ENCODE results near the gene SEL1L3.

SEL1L3 gene

DNA sequence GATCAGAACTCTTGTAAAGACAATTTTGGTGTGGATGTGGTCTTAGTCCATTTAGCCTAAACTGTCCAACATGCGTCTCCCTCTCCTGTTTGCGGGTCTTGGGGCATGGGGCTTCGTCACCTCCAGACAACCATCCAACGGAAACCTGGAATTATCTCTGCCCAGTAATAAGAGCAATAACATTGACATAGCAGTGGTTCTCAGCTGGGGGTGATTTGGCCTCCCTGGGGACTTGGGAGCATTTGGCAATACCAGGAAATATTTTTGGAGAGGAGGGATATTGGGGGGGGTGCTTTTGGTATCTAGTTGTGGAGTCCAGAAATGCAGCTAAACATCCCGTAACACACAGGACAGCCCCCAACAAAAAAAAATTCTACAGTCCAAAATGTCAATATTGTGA is 47.2 kb downstream of the SEL1L3 start:
- no peak for DNase-seq

DNA sequence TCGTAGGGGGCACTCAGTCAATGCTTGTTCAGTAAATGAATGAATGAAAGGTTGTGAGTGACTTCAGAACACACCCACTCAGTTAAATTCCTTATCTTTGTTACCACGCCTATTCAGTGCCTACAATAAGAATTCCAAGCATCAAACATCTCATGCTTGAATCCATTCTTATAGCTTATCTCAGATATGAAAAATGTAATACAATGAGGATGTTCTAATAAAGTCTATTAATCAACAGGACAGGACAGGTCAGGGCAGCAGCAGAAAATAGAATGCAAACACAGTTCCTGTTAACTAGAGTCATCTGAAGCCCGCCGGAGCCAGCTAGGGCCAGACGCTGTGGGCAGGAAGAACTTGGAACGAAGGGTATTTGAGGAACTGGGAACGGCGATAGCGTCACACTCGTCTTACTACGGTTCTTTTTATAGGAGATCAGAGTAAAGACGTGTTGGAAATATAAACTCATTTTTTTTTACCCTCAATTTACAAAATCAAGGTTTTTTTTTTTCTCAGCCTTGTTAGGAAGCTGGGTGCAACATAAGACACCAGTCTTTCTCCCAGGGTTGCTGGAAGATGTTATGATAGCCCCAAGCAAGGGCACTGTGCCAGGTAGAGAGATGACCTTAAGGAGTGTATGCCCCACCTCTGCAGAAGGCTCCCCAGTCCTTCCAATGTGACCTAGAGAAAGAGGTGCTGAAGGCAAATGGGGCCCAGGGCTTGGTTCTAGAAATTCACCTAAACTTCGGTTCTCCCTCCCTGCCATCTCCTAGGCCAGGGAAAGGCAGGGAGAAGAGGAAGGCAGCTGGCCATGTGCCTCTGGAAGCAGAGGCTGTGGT is 48.3 kb downstream of the SEL1L3 start:
- no peak for DNase-seq

GRCh38 chr4:25813448-25814106 is 49.2 kb downstream of the SEL1L3 start:
- DNase-seq = no peak

- no peak for DNase-seq
Measured at GRCh38 chr4:25811841-25812240, 50.9 kb downstream of the SEL1L3 start.

GRCh38 chr4:25811374-25811690 is 51.5 kb downstream of the SEL1L3 start:
- DNase-seq = no peak

DNA sequence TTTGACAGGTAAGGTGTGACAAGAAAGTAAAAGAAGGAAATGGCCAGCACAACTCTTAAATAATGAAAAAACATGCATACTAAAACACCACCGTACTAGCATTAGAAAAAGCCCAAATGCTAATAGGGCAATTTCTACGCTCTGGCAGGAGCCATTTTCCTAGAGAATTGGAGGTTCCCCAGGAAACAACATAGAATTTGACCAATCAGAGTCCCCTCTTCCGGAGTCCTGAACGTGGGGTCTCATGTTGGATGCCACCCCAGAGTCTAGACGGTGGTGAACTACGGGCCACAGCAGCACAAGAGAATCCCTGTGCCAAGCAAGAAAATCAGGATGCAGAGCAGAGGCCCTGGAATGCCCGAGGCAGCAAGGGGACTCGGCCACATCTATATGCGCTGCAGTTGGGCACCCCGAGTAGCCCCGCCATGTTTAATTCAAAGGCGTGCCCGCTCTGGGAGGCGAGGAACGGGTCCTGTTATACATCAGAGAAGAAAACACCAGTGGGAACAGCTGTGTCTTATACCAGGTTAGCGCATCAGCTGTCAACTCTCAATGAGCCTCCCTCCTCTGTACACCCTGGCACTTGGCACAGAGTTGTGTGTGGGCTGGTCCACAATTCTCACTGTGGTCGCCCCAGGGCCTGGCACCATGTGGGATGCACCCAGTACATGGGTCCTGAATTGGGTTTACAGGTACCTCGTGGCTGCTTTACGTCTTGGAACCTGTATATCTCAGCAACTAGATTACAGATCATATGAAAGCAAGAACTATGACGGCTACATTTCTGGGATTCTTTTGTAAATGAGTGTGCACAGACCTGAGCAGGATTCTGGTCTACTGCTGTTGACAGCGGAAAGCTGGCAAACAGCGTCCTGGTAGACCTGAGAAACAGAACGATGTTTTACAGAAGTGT is 52.1 kb downstream of the SEL1L3 start:
- no peak for DNase-seq

GRCh38 chr4:25809996-25810395 is 52.8 kb downstream of the SEL1L3 start:
- DNase-seq = no peak

DNA sequence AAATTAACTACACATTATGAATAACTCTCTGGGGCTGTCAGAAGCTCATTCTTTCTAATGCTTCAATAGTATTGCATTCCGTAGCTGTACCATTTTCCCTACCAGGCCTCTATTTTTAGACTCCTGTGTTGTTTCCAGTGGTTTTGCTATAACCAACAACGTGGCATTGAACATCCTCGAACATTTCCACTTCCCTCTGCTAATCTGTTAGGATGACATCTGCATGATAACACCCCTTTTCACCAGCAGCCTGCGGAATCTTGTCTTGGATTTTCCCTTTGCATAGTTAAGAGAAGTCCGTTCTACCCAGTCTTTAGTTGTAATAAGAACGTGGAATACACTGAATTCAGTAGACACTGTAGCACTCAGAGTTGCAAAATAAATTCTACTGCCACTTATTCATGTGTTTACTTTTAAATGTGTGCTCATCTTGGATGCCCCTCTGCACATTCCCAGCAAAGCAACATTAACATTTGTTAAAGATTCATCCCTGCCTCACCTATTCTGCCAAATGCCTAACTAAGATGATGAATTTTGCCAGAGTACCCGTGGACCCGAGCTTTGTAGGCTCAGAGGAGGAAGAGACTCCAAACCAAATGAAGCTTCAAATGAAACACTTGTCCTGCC is 55.6 kb downstream of the SEL1L3 start:
- no peak for DNase-seq

- DNase-seq = no peak
Measured at GRCh38 chr4:25805255-25805860, 57.4 kb downstream of the SEL1L3 start.

DNA sequence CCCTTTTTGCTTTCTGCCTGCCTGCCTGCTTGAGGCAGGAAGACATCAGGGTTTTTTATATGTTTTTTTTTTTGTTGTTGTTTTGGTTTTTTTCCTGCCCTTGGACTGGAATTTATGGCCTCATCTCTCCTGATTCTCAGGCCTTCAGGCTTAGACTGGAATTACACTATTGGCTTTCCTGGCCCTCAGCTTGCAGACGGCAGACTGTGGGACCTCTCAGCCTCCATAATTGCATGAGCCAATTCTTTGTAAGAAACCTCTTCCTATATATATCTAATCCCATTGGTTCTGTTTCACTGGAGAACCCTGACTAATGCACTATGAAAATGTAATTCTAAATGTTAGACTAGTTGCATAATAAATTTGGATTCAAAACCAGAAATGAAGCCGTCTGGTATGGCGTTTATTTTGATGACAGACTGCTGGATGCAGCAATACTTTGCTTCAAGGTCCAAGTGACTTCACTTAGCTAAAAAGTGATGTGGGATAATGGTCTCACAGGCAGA is 59.0 kb downstream of the SEL1L3 start:
- DNase-seq = no peak

DNA sequence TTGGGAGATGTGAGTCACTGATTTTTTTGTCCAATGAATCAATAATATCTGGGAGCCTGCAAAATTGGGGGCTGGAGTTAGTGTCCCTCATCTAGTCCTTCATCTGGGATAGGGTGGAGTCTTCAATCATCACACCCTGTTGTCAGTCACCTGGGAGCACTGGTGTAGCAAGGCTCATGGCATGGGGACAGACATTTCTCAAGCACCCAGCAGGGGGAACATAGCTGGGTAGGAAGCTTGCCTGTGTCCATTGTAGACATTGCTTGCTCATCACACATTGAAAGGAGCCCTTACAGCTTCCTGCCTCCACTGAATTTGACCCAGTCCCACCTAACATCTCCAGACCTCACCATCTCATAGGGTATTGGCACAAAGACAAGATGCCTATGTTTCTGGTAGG is 61.2 kb downstream of the SEL1L3 start:
- no peak for DNase-seq

DNA sequence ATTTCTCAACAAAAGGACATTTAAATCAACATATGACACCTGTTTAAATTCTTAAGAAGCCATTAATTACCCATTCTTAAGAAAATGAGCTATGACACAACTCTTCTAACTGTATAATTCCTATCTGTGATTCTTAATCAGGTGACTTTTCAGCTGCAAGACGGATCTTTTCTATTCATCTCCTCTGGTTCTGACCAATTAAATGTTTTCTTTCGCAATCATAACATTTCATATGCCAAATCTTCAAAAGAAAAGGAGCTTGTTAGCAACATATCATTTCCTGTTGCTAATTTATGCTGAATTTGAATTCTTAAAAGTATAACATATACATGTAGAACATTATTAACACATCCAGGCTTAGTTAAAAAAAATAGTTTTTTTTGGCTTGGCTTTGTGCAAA is 62.5 kb downstream of the SEL1L3 start:
- no peak for DNase-seq

DNA sequence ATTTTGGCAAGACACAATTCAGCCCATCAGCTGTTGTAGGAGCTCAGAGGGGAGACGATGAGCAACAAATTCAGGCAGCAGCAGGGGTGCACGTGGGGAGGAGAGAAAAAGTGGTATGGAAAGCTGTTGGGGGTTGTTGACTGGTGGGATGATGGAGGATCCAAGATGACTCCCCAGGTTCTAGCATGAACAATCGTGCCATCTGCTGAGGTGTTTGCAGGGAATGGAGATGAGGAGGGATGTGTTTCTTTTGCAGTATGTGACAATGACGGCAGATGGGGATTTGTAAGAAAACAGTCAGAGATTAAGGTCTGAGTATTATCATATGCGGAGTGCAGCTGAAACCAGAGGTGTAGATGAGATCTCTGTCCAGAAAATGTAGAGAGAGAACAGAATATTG is 63.3 kb downstream of the SEL1L3 start:
- DNase-seq = no peak

DNA sequence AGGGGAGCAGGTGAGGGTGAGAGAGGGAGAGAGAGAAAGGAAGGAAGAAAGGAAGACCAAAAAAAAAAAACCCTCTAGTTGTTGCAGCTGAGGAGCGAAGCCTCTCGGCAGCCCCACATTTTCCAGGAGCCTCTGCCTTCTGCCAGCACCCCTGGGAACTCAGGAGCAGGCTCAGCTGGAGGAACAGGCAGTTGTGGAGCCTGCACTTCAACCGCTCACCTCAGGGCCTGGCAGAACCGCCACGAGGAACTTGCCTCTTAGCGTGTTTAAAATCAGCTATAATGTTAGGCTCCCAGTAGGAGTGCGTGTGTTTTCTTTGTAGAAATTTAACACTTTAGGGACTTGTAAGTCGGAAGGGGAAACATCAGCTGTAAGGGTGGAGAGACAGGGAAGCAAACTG is 65.7 kb downstream of the SEL1L3 start:
- DNase-seq = no peak

DNA sequence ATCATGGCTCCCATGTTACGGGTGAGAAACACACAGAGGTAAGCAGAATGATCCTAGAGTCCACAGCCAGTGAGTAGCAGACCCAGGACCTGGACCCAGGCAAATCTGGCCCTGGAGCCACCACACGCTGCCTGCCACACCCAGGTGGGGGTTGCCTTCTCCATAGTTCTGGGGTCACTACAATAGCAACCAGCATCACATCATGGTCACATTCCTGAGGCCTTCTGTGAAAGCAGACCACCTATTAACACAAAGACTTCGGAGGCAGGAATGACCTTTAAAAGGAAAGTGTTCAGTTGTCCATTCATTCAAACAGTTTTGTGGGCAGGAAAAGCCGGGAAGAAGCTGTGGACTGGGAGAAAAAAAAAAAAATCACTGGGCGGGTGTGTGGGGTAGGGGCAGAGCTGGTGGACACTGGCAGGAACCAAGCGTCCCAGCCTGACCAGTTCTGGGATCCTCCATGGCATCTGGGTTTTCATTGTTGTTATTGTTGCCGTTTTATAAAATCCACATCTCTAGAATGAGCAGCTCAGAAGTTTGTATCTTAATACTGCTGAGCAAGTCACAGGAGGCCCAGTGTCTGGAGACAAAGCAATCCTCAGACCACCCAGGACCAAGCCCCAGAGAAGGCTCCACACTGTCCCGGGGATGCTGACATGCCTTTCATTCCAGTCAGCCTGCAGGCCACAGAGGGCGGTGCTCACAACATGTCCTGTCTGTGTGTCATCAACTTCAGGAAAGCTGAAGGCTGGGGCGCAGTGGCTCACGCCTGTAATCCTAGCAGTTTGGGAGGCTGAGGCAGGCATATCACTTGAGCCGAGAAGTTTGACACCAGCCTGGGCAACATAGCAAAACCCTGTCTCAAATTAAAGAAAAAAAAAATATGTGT is 67.0 kb downstream of the SEL1L3 start:
- DNase-seq = no peak

DNA sequence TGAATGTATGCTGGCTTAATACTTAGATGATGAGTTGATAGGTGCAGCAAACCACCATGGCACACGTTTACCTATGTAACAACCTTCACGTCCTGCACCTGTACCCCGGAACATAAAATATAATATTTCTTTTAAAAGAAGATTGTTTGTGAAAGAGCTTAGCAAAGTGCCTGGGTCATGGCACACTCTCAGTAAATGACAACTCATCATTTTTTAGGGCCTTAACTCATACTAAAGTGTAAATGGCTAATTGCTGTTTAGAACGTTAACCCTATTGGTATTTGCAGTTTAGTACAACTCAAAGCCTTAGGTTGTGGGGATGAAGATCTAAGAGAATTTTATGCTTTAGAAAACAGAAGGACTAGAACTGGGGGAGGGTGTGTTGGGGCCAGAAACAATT is 67.7 kb downstream of the SEL1L3 start:
- DNase-seq = no peak

GRCh38 chr4:25792876-25793275 is 69.9 kb downstream of the SEL1L3 start:
- no peak for DNase-seq

DNA sequence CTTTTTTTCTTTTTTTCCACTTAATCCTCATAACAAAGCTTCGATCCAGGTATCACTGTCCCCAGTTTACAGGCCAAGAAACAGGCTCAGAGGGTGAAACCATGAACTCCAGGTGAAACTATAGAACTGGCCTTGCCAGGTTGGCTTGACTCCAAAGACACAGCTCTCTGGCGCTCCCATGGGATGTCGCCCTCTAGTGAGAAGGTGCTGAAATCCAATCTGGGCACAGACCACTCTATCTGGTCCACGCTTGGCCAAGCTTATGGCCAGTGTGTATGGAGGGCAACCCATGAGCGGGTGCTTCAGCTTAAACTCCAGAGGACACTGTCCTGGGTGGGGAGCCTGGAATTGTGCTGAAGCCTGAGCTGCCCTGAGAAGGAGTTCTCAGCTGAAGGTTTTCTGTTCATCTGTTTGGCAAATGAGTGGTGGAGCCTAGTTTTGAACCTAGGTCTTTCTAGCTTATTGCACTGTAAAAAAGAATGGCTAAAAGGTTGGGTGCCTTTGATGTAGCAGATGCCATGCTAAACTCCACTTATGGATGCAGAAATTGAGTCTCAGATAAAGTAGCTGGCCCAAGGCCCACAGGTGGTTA is 70.5 kb downstream of the SEL1L3 start:
- no peak for DNase-seq

DNA sequence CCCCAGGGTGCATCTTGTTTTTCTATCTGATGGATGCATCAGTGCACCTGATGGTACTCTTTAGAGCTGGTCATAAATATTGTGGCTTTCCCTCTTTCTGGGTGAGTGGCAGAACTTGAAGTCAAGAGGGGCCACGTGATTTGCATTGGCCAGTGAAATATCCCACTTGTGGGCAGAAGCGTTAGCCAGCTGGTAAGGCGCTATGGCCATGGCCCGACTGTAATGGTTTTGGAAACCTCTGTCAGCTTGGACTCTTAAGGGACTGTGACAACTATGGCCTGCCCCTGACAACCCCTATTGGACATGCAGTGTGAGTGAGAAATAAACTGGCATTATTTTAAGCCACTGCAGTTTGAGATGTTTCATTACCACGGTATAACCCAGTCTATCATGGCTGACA is 72.8 kb downstream of the SEL1L3 start:
- no peak for DNase-seq

DNA sequence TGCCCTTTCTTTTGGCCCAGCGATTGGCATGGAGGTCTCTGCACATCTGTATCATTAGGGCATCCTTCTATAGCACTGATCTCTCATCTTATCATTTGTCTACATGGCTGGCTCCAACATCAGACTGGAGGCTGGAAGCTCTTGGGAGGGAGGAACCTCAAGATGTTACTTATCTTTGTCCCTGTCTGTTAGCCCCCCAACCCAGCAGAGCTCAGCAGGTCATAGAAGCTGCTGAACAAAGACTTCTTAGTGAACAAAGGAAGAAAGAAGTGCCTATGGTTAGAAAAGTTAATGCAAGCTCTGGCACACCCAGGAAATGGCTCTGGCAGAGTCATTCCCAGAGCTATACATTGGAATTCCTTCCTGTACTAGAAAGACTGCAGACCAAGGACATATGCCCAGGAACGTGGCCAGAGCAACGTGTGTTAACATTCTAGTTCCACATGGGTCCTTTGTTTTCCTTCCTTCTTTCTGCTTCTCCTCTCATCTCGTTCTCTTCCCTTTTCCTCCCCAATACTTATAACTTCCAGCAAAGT is 74.0 kb downstream of the SEL1L3 start:
- DNase-seq = no peak
